AML-193 (cell line): ENCODE measurements around the gene SORBS1.

Experiments used
- DNase-seq, 2 experiments: peaks; one replicate each; lab custom pipeline; 2025; lab: John Stamatoyannopoulos, UW

SORBS1 gene

DNA sequence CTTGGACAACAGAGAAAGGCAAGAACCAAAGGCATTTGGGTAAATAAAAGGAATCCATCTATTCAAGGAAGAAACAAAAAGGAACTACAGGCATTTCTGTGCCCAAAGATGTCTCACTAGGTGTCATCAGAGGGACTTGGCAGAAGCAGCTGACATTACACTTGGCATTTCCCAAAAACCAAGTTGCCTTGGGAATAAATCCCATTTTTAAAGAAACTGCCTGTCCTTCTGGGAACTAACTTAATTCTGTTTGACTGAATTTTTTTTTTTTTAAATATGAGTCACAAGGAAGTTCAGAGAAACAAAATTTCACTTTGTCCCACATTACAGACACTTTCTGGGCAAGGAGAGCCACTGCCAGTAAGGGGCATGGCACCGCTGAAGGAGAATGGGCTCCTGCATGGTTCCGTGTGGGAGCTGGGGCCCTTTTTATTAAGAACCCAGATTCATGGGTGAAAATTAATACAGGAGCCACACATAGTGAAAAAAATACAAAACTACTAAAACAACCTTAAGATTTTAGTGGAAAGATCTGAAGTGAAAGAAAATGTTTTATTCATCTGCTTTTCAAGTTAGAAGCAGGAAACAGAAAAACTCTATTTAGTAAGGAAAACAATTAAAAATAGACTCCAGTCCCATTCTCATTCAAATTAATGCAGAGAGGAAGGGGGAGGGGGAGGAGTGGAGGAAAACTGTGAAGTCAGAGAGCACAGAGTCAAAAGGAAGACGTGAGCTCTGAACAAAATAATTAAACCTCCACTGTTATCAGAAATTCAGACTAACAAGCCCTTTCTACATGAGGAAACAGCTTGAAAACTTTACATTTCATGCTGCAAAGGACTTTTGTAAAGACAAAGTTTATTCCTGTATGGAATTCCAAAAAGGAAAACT, 151.9 kb downstream of the SORBS1 start:
- DNase-seq = no peak

DNA sequence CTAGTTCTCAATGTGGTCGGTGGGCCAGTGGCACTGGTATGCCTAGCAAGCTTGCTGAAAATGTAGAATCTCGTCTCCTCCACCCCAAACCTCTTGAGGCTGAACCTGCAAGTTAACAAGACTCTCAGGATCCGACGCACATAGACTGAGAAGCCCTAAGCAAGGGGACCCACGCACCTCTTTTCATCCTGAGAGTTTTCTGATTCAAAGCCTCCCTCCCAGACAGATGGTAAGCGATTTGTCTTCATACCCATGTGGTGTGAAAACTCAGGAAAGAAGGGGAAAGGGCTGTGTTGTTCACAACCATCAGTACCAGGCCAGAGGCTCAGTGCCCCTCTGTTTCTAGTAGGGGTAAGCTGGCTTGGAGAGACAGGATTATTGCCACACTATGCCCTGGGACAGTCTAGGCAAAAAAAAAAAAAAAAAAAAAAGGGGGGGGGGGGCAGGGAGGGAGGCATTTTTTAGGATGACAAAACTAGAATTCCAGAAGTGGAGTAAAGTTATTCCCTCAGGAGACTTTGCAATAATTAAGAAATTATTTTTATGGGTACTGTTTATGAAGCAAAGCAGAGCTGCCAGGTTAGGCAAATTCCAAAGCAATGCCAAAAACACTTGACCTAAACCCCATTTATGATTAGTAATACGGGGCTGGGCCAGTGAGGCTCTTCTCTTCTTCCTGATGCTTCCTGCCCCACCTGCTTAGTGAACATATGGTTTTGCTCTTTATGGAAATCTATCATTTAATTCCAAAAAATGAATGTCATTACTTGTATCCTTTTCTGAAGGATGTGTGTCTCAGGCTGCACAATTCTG, 152.8 kb downstream of the SORBS1 start:
- DNase-seq = no peak

DNA sequence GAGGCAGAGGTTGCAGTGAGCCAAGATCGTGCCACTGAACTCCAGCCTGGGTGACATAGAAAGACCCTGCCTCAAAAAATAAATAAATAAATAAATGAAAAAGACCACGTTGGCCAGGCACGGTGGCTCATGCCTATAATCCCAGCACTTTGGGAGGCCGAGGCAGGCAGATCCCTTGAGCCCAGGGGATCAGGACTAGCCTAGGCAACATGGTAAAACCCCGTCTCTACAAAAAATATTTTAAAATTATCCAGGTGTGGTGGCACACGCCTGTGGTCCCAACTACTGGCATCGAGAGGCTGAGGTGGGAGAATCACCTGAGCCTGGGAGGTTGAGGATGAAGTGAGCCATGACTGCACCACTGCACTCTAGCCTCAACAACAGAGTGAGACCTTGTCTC, 153.6 kb downstream of the SORBS1 start:
- no peak for DNase-seq

DNA sequence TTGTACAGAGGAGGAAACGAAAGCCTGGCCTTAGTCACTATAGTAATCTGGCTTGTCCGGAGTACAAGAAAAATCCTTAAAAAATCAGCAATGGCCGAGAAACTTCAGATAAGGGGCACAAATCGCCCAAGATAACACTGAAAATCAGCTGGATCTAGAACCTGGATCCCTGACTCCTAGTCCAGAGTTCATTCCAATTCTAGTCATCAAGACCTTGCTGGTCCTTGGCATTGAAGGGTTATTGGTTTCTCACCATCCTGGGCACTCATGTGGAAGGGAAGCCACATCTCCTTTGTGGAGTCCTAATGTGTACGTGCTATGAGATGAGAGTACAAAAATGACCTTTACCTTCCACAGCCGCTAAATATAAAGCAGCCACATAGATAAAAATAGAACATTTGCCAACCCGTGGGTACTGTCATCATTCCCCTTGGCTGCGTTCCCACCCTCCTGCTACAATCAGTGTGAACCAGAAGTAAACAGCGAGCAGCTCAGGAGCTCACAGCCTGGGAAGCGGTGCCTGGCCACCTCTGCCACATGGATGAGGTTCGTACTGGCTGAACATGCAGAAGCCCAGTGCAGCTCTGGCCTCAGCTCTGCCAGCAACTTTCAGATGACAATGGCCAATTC, 154.4 kb downstream of the SORBS1 start:
- no peak for DNase-seq

DNA sequence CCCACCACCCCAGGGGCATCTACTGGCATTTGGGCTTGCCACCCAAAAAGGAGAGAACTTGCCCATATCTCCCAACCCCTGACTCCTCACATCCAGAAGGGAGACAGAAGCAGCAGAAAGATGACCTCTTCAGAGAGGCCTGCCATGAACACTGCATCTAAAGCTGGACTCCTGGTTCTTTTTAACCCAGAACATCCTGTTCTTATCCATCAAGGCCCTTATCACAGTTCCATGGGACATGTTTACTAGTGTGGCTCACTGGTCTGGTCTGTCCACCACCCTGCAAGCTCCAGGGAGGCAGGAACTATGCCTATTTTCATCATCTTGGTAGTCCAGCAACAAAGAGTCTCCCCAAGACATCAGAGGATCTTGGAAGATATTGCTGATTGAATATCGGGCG, 155.5 kb downstream of the SORBS1 start:
- DNase-seq = no peak

DNA sequence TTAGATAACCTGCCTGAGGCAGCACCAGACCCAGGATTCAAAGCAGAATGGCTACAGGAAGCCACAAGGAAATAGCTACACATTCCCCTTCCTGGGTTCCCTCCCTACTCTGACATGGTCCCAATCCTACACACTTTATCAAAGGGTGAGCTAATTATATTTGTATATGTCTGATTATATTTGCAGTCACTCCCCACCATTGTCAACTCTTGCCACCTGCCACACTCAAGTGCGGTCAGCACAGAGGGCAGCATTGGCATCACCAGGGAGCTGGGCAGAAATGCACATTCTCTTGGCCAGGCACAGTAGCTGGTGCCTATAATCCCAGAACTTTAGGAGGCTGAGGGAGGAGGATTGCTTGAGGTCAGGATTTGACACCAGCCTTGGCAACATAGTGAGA, 156.3 kb downstream of the SORBS1 start:
- DNase-seq = no peak

DNA sequence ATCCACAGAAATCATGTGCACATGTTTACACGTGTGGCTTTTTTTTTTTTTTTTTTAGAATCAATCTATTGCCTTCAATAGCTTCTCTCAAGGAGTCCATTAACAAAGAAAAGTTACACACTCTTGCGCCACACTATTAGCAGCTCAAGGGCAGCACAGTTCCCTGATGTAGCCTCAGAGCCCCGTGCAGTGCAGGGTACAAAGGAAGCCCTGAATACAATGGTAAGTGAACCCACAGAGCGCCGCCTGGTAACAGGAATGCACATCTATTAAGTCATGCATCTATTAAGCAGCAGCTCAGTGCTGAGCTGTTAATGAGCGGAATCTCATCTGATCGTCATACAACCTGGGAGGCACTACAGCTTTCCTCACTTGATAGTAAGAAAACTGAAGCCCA, 156.7 kb downstream of the SORBS1 start:
- DNase-seq = no peak

DNA sequence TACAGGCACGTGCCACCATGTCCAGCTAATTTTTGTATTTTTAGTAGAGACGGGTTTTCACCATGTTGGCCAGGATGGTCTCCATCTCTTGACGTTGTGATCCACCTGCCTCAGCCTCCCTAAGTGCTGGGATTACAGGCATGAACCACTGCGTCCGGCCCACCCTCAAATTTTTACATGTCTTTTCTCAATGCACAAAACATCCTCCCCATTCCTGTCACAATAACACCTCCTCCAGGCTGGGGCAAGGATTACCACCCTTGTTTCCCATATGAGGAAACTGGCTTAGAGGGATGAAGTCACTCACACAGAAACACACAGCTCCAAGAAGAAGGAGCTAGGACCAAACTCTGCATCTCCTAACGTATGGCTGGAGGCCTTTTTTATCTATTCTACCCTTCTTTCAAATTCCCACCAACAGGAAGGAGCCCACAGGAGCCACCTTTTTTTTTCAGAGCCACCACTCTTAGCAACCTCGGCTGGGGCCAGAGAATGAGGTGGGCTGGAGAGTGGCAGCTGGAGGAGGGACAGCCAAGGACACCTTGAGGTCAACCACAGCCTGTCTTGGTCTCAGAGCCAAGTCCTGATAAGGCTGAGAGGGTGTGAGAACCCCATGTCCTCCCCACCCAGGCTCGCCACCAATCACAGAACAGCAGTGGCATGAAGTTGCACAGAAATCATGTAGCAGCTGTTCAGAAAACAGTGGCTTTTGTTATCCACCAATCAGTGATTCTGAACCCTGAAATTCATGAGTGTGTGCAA, 157.3 kb downstream of the SORBS1 start:
- no peak for DNase-seq

DNA sequence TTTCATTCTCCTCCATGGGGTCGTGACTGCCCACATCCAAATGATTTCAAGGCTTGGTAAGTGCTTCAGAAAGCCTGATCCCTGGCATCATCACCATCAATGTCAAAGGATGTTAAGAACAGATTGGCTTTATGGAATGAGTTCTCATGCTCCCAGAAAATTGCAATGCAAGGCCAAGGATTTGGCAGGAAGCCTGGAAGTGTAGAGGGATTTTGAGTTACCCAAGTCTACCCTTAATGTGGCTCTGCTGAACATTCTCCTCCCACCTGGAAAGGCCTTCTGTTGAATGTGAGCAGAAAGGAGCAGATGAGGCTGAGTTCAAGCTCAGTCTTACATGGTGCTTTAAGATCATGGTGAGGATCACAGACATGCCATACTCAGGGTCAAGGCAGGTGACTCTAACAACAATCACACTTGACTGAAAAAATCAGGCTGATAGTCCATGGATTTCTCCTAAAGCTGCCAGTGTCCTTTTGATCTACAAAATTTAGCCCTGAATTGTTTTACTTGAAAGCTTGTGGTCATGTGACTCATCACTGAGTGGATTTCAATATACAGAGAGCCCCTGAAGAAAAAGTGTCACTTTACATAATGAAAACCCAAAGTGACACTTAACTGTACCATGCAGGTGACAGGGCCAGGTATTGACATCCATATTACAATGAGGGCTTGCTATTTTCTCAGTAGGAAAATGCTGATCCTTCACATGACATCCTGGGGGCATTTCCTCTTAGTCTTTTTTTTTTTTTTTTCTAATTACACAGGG, 159.3 kb downstream of the SORBS1 start:
- no peak for DNase-seq

DNA sequence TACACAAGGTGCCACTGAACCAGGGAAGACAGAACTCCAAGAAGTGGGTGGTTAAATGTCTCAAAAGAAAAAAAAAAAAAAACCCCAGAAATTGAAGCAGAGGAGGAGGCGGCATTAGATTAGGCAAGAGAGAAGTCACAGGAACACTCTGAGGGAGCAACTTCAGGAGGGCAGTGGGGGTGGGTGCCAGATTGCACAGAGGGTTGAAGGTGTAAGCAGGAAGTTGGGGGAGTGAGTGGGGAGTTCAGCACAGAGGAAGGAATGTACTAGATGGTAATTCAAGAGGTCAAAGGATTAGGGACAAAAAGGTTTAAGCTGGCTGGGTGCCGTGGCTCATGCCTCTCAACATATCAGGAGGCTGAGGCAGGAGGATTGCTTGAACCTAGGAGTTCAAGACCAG, 160.4 kb downstream of the SORBS1 start:
- DNase-seq = no peak

DNA sequence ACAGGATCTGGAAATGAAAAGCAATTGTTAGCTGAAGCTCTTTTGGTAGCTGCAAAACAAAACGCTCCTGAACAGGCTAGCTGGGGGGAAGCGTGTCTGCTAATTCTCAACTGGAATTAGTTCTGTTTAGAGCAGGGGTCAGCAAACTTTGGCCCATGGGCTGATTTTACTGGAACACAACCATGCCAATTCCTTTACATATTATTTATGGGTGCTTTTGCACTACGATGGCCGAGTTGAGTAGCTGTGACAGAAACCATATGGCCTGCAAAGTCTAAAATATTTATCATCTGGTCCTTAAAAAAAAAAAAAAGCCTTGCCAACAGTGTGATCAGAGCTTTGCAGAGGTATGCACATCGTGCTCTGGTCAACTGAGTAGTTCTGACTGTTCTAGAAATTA, 162.0 kb downstream of the SORBS1 start:
- DNase-seq = no peak

DNA sequence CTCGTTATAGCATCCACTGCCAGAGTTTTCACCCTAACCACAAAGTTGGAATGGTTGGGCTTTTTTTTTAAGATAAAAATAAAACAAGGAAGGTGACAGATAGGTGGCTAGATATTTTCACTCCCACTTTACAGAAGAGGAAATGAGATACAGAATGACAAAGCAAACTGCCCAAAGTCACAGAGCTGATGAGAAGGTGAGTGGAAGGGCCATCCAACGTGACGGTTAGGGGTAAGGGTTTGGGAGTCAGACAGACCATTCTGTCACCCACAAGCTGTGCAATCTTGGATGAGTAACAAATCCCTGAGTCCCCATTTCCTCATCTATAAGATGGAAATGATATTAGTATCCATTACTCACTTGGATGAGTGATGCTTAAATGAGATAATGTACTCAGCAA, 163.4 kb downstream of the SORBS1 start:
- DNase-seq = no peak

DNA sequence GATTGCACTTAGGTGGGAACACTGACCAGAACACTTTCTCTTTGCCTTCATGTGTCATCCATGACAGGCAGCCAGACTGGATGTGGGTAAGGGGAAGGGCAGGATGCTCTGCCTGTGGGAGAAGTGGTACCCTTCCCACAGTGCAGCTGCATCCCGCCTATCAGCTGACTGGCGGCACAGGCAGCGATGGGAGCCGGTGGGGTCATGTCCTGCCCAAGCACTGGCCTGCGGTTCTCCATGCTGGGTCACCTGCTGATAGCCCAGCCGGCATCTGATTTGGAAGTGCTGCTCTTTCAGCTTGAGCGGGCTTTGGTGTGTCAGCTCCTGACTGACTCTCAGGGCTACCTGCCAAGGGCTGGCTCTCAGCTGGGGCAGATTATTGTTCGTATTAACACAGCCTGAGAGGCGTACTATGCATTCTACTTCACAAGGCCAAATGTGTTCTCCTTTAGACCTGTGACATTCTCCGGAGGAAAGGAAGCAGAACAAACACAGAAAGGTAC, 165.2 kb downstream of the SORBS1 start:
- DNase-seq = no peak

DNA sequence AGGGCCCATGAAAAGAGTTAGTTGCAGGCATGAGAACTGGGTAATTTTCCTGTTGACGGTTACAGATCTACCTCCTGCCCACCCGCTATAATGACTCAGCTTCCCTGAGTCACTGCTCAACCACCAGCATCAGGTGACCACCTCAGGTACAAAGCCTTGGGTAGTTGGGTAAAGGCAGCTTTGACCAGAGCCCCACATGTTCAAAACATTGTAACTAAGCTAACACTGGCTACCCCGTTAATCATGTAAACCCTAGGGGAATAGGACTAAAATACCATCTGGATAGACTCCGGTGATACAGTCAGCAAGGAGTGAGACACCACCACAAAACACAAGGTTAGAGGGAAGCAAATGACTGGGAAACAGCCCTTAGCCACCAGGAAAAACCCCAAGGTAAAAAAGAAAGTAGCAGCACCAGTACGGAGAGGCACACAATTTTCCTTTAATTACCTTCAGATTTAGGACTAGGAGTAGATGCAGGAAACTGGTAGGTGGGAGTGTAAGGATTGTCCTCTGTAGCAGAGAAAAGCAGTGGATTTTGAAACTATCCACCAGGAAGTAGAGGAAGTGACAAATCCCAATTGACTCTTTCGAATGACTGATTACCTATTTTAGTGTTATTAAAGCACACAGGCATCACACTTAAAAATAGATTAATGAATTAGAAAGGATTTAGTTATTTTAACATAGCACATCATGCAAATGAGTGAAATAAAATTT, 166.8 kb downstream of the SORBS1 start:
- no peak for DNase-seq

DNA sequence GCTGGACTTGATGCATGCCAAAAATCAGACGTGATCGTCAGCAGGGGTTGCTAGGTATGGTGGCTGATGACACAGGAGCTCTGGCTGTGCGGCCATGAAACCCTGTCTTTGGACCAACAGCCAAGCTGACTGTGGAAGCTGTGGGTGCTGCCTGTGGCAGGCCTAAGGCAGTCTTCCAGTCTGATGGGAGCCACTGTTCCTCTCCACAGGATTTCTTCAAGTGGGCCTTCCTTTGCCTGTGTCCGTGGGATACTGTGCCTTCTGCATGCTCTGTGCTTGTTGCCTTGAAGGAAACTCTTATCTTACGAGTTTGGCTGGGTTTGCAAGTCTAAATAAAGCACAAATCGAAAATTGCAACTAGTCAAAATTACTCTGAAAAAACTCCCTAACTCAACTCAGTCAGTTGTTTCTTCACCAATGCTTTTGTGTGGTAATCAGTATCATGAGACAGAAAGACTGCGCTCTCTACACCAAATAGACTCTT, 168.4 kb downstream of the SORBS1 start:
- no peak for DNase-seq

DNA sequence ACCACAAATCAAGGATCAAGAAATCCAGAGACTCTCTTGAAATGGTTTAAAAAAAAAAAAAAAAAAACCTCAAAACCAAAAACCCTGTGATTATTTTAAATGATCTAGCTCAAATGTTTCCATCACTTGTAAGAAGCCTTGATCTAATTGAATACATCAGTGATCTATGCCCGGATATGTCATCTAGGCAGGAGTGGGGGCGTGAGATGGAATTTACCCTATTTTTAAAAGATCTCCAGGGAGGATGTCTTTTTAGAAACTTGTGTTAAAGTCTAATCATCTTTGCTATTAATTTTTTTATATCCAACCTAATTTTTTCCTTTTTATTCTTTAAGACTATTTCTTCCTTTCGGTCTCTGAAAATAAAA, 169.0 kb downstream of the SORBS1 start:
- DNase-seq = no peak

DNA sequence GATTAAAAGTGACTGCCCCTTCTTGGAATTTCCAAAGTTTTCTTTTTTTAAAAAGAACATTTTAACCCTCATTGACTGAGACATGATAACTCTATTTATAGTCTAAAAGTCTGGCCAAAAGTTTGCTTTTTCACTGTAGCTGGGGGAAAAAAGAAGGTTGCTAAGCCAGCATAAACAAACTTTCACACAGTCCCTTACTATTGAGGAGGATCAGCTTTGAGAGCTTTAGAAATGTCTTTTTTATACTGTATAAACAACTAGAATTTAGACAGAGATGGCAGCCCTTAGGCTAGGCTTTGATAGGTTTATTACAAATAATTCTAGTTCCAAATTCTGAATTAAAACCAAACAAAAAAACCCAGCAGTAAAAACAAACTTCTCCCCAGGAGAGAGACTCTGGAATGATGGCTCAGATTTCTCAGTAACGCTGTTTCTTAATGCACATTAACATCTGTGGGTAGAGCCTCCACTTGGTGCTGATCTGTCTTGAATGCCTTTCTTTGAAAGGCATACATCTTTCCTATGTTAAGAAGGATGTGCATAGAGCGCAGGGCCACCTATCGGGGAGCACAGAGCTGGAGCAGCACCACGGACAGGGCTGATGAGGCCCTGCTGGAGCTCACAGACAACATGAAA, 169.5 kb downstream of the SORBS1 start:
- DNase-seq = no peak

DNA sequence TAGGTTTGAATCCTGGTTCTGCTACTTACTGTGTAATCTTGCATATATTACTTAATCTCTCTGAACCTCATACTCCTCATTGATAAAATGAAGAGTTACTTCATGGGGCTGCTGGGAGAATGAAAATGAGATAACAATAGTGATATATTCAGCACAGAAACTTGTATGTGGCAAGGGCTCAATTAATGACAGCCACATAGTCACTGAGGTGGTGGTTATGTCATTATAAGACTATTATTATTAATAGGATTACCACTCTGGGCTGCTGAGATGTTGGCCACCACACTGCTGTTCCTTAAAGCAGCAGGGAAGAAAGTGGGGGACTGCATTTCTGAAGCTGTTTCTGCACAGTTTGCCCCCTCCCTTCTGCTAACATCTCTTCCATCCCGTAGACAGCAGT, 170.0 kb downstream of the SORBS1 start:
- no peak for DNase-seq

DNA sequence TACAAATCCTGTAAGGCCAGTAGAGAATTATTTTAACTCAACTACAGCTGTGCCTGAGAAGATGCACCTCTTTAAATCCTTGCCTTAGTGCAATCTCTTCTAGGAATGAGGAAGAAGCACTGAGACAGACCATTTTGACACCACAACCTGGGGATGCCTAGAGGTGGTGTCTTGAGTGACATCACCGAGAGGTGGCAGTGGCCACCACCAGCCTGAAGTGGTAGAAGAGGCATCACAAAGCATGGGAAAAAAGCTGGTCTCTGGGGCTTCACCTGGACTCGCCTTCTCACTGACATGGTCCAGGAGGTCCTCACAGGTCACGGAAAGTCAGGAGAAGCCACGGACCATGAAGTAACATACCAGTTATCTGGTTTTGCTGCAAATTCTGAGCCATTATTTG, 171.2 kb downstream of the SORBS1 start:
- DNase-seq = no peak

DNA sequence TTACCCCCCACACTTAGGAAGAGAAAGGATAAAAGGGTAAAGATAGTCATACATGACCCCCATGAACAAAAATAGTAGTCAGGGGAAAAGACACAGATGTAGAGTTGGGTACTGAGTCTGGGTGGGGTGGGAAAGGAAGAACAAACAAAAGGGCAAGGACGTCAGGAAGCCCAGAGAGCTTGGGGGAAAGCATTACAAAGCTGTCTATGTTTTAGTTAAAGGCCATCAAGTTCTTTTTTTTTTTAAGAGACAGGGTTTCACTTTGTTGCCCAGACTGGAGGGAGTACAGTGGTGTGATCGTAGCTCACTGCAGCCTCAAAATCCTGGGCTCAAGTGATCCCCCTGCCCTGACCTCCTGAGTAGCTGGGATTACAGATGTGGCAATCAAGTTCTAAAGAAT, 172.0 kb downstream of the SORBS1 start:
- no peak for DNase-seq
